Measurements from ENCODE around the gene LINGO3. TPM values are rescaled to one million over a fixed set of nuclear protein-coding genes. Genes with fewer than 3 reads are reported as not detected.
A peak's percentile ranks its signal among the peaks of the same experiment; 100 is the strongest.

Gene LINGO3
- total and polyA plus RNA-seq, 5 donors from 2014 or later: 0.22 to 5.3 (median 3.5) TPM

GRCh38 chr19:2291185-2291751, 16.7 kb downstream of the LINGO3 start:
- H3K36me3 ChIP-seq (ENCODE audit: control insufficient read depth, insufficient read depth, low read length): no peaks in the 10 kb centered on the region
- ATAC-seq (ENCODE audit: low read depth in 2 of 2) (no peak), DNase-seq (no peak)
- H3K4me1 Mint-ChIP-seq: peaks cover 6 to 43% (median 27%) of the 10 kb centered on the region in 4 donors
- peaks cover 30% of the 10 kb centered on the region for H3K4me1 ChIP-seq (ENCODE audit: control insufficient read depth, insufficient read depth, low read length, poor library complexity, severe bottlenecking)
- H3K9me3 Mint-ChIP-seq: peaks cover 0 to 1% (median 0%) of the 10 kb centered on the region in 7 donors
- H3K4me3 Mint-ChIP-seq: peak overlapping the region in 3 of 4 donors; percentile 83 to 94 (median 88)
- H3K36me3 Mint-ChIP-seq: peaks cover 12% of the 10 kb centered on the region
- no peaks in the 10 kb centered on the region for H3K27me3 Mint-ChIP-seq
- no peaks in the 10 kb centered on the region for H3K27me3 ChIP-seq (ENCODE audit: control insufficient read depth, insufficient read depth, low read length)
- H3K4me3 ChIP-seq (ENCODE audit: low read depth, low read length): peak overlapping the region; percentile 37
- H3K27ac Mint-ChIP-seq: no peak overlapping the region
- peak overlapping the region; percentile 23 for H3K27ac ChIP-seq (ENCODE audit: insufficient read depth, low read length, poor library complexity, severe bottlenecking)
- no peaks in the 10 kb centered on the region for H3K9me3 ChIP-seq (ENCODE audit: control insufficient read depth in 2 of 2, low read length in 2 of 2)

- DNase-seq (peak in 2 of 3 donors; percentile 36 to 61), ATAC-seq (ENCODE audit: low read depth in 2 of 2) (peak; percentile 15 to 23)
- H3K4me1 ChIP-seq (ENCODE audit: control insufficient read depth, insufficient read depth, low read length, poor library complexity, severe bottlenecking): peaks cover 30% of the 10 kb centered on the region
- H3K4me3 ChIP-seq (ENCODE audit: low read depth, low read length): peak overlapping the region; percentile 37
- Mint-ChIP-seq H3K4me3 (peak overlapping the region; percentile 83 to 94 (median 87)), H3K27ac (peak overlapping the region in 2 of 3 donors; percentile 43 to 55), H3K4me1 (peaks cover 6 to 43% (median 26%) of the 10 kb centered on the region in 4 donors), H3K27me3 (no peaks in the 10 kb centered on the region), H3K9me3 (peaks cover 0 to 1% (median 0%) of the 10 kb centered on the region in 7 donors), H3K36me3 (peaks cover 12% of the 10 kb centered on the region)
- H3K36me3 ChIP-seq (ENCODE audit: control insufficient read depth, insufficient read depth, low read length): no peaks in the 10 kb centered on the region
- H3K27me3 ChIP-seq (ENCODE audit: control insufficient read depth, insufficient read depth, low read length): no peaks in the 10 kb centered on the region
- peak overlapping the region; percentile 63 for H3K27ac ChIP-seq (ENCODE audit: insufficient read depth, low read length, poor library complexity, severe bottlenecking)
- H3K9me3 ChIP-seq (ENCODE audit: control insufficient read depth in 2 of 2, low read length in 2 of 2): no peaks in the 10 kb centered on the region
Observed at GRCh38 chr19:2290441-2291184, 17.3 kb downstream of the LINGO3 start.

- Mint-ChIP-seq H3K9me3 (peaks cover 0 to 1% (median 0%) of the 10 kb centered on the region in 7 donors), H3K4me3 (peak overlapping the region; percentile 89 to 99 (median 92)), H3K4me1 (peaks cover 6 to 41% (median 21%) of the 10 kb centered on the region in 4 donors), H3K36me3 (peaks cover 9% of the 10 kb centered on the region), H3K27me3 (no peaks in the 10 kb centered on the region), H3K27ac (peak overlapping the region; percentile 93 to 98 (median 98))
- Histone ChIP-seq H3K27me3 (ENCODE audit: control insufficient read depth, insufficient read depth, low read length) (no peaks in the 10 kb centered on the region), H3K4me3 (ENCODE audit: low read depth, low read length) (peak overlapping the region; percentile 37), H3K36me3 (ENCODE audit: control insufficient read depth, insufficient read depth, low read length) (no peaks in the 10 kb centered on the region), H3K4me1 (ENCODE audit: control insufficient read depth, insufficient read depth, low read length, poor library complexity, severe bottlenecking) (peaks cover 30% of the 10 kb centered on the region), H3K27ac (ENCODE audit: insufficient read depth, low read length, poor library complexity, severe bottlenecking) (peak overlapping the region; percentile 63), H3K9me3 (ENCODE audit: control insufficient read depth in 2 of 2, low read length in 2 of 2) (no peaks in the 10 kb centered on the region)
- peak; percentile 34 to 92 (median 69) for DNase-seq
- ATAC-seq (ENCODE audit: low read depth in 2 of 2): peak; percentile 66 to 81
Observed at GRCh38 chr19:2289714-2290435, 18.1 kb downstream of the LINGO3 start.

GRCh38 chr19:2288818-2289713, 18.9 kb downstream of the LINGO3 start:
- Mint-ChIP-seq H3K27me3 (no peaks in the 10 kb centered on the region), H3K27ac (peak overlapping the region; percentile 93 to 98 (median 98))
- DNase-seq: no peak

GRCh38 chr19:2288338-2288817, 19.6 kb downstream of the LINGO3 start:
- Mint-ChIP-seq H3K4me1 (peaks cover 6 to 34% (median 19%) of the 10 kb centered on the region in 4 donors), H3K9me3 (peaks cover 0 to 1% (median 0%) of the 10 kb centered on the region in 7 donors), H3K4me3 (peak overlapping the region in 3 of 4 donors; percentile 83 to 94 (median 89)), H3K27me3 (no peaks in the 10 kb centered on the region), H3K36me3 (peaks cover 5% of the 10 kb centered on the region), H3K27ac (peak overlapping the region; percentile 93 to 98 (median 97))
- Histone ChIP-seq H3K27ac (ENCODE audit: insufficient read depth, low read length, poor library complexity, severe bottlenecking) (no peak overlapping the region), H3K36me3 (ENCODE audit: control insufficient read depth, insufficient read depth, low read length) (no peaks in the 10 kb centered on the region), H3K27me3 (ENCODE audit: control insufficient read depth, insufficient read depth, low read length) (no peaks in the 10 kb centered on the region), H3K4me1 (ENCODE audit: control insufficient read depth, insufficient read depth, low read length, poor library complexity, severe bottlenecking) (peaks cover 30% of the 10 kb centered on the region), H3K4me3 (ENCODE audit: low read depth, low read length) (no peak overlapping the region), H3K9me3 (ENCODE audit: control insufficient read depth in 2 of 2, low read length in 2 of 2) (no peaks in the 10 kb centered on the region)
- no peak for ATAC-seq (ENCODE audit: low read depth in 2 of 2)
- no peak for DNase-seq

More at GRCh38 chr19:2288818-2289713, 18.9 kb downstream of the LINGO3 start:
- peak overlapping the region; percentile 37 for H3K4me3 ChIP-seq (ENCODE audit: low read depth, low read length)
- Mint-ChIP-seq H3K4me3 (peak overlapping the region; percentile 89 to 99 (median 92)), H3K9me3 (peaks cover 0 to 1% (median 0%) of the 10 kb centered on the region in 7 donors), H3K4me1 (peaks cover 6 to 40% (median 21%) of the 10 kb centered on the region in 4 donors), H3K36me3 (peaks cover 9% of the 10 kb centered on the region)
- ATAC-seq (ENCODE audit: low read depth in 2 of 2): peak; percentile 3 to 8
- H3K4me1 ChIP-seq (ENCODE audit: control insufficient read depth, insufficient read depth, low read length, poor library complexity, severe bottlenecking): peaks cover 30% of the 10 kb centered on the region
- H3K9me3 ChIP-seq (ENCODE audit: control insufficient read depth in 2 of 2, low read length in 2 of 2): no peaks in the 10 kb centered on the region
- H3K27me3 ChIP-seq (ENCODE audit: control insufficient read depth, insufficient read depth, low read length): no peaks in the 10 kb centered on the region
- H3K27ac ChIP-seq (ENCODE audit: insufficient read depth, low read length, poor library complexity, severe bottlenecking): peak overlapping the region; percentile 63
- H3K36me3 ChIP-seq (ENCODE audit: control insufficient read depth, insufficient read depth, low read length): no peaks in the 10 kb centered on the region

GRCh38 chr19:2287585-2288337, 20.2 kb downstream of the LINGO3 start:
- no peaks in the 10 kb centered on the region for H3K9me3 ChIP-seq (ENCODE audit: control insufficient read depth in 2 of 2, low read length in 2 of 2)
- Mint-ChIP-seq H3K4me1 (peaks cover 6 to 34% (median 17%) of the 10 kb centered on the region in 4 donors), H3K27ac (peak overlapping the region; percentile 60 to 93 (median 85)), H3K36me3 (peaks cover 2% of the 10 kb centered on the region), H3K4me3 (peak overlapping the region in 2 of 4 donors; percentile 27 to 94), H3K9me3 (peaks cover 0 to 1% (median 0%) of the 10 kb centered on the region in 7 donors), H3K27me3 (no peaks in the 10 kb centered on the region)
- no peaks in the 10 kb centered on the region for H3K36me3 ChIP-seq (ENCODE audit: control insufficient read depth, insufficient read depth, low read length)
- no peaks in the 10 kb centered on the region for H3K27me3 ChIP-seq (ENCODE audit: control insufficient read depth, insufficient read depth, low read length)
- no peak overlapping the region for H3K27ac ChIP-seq (ENCODE audit: insufficient read depth, low read length, poor library complexity, severe bottlenecking)
- DNase-seq: no peak
- H3K4me1 ChIP-seq (ENCODE audit: control insufficient read depth, insufficient read depth, low read length, poor library complexity, severe bottlenecking): peaks cover 30% of the 10 kb centered on the region
- no peak overlapping the region for H3K4me3 ChIP-seq (ENCODE audit: low read depth, low read length)
- no peak for ATAC-seq (ENCODE audit: low read depth in 2 of 2)

Measured in CD4-positive, CD25-positive, alpha-beta regulatory T cell (primary cell).